ENCODE measurements around the gene MTMR3. TPM values are rescaled to one million over a fixed set of nuclear protein-coding genes. Genes with fewer than 3 reads are reported as not detected.

Gene MTMR3
- polyA plus RNA-seq, 2 of the 4 experiments (the other 2 are of a cell fraction), result 7.4 to 18.8 TPM

DNA sequence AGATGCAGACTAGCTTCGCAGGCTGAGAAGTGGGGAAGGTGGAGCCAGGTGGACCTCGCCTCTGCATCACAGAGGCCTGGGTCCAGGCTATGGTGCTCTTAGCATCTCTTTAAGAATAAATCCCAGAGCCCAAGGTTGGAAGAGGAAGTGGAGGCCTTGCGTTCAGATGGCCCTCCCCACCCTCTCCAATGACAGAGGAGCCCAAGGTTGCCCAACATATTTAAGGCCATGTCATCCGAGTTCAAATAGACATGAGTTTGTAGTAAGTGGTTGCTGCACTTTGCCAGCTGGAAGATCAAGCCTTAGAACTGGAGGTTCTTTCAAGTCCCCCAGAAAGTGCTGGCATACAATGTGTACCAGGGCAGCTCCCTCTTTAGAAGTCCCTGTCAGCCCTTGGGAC is 150.2 kb downstream of the MTMR3 start:
- no peak for FAIRE-seq
- Histone ChIP-seq H3K4me1 (peaks cover under 1% of the 10 kb centered on the region; the same call in 1 of the 3 replicates), H3K27ac (no peak overlapping the region), H3K4me3 (no peak overlapping the region), H3K4me2 (no peak overlapping the region), H3K9me3 (no peaks in the 10 kb centered on the region)
- no peak for ATAC-seq
- POLR2A ChIA-PET, result no interaction called here
- 90% methylated on average over 4 of the region's 4 CpGs for WGBS (ENCODE audit: missing lambda C conversion rate)
- no peak for DNase-seq (ENCODE audit: low read depth in 1 of 2, low spot score in 1 of 2)
- CTCF ChIA-PET, result no interaction called here
- TF ChIP-seq, protein P1, sequence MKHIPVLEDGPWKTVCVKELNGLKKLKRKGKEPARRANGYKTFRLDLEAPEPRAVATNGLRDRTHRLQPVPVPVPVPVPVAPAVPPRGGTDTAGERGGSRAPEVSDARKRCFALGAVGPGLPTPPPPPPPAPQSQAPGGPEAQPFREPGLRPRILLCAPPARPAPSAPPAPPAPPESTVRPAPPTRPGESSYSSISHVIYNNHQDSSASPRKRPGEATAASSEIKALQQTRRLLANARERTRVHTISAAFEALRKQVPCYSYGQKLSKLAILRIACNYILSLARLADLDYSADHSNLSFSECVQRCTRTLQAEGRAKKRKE (CRISPR knock-in tag; IDR thresholded peaks at IDR 0.05; ENCODE audit: low read depth), result no peak
- TF ChIP-seq KDM5A (IDR thresholded peaks at IDR 0.05), result no peak
- TF ChIP-seq SMC3 (IDR thresholded peaks at IDR 0.05), result no peak
- TF ChIP-seq GATA3 (IDR thresholded peaks at IDR 0.05; ENCODE audit: borderline replicate concordance), result no peak
- TF ChIP-seq FOXS1 (CRISPR knock-in tag; IDR thresholded peaks at IDR 0.05), result no peak
- no peak for TF ChIP-seq ZFP36 (IDR thresholded peaks at IDR 0.05; ENCODE audit: borderline replicate concordance, partially characterized antibody)

DNA sequence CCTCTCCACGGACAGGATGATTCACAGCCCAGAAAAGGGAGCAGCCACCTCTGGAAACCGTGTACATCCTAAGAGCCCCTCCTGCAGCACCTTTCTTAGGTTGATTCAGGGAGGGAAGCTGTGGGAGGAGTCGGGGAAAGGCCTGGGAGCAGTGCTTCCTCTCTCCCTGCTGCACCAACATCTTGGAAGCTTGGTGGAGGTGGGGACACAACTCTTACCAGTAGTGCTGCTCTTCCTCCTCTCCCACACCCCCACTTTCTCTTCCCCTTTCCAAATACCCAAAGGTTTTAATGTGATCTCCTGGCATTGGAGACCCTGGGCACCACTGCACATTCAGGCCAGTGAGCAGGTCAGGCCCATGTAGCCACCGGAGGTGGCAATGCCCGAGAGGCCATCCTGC is 150.9 kb downstream of the MTMR3 start:
- TF ChIP-seq CHD4 (IDR thresholded peaks at IDR 0.05; ENCODE audit: borderline replicate concordance) (no peak), FOSB (CRISPR knock-in tag; IDR thresholded peaks at IDR 0.05) (no peak), CBX8 (IDR thresholded peaks at IDR 0.05) (no peak)
- TF ChIP-seq, protein P2, sequence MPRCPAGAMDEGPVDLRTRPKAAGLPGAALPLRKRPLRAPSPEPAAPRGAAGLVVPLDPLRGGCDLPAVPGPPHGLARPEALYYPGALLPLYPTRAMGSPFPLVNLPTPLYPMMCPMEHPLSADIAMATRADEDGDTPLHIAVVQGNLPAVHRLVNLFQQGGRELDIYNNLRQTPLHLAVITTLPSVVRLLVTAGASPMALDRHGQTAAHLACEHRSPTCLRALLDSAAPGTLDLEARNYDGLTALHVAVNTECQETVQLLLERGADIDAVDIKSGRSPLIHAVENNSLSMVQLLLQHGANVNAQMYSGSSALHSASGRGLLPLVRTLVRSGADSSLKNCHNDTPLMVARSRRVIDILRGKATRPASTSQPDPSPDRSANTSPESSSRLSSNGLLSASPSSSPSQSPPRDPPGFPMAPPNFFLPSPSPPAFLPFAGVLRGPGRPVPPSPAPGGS (IDR thresholded peaks at IDR 0.05), result no peak
- ChIA-PET CTCF (interaction anchor here (0.6 to 1.4 kb wide), 2 partner anchors 28 to 29 kb away, joined by 3 read pairs; no protein-coding TSS in a partner anchor), POLR2A (no interaction called here)
- Histone ChIP-seq H3K4me2 (no peak overlapping the region), H3K4me3 (no peak overlapping the region), H3K4me1 (peaks cover 7% of the 10 kb centered on the region; the same call in 2 of the 3 replicates), H3K27ac (no peak overlapping the region), H3K9me3 (no peaks in the 10 kb centered on the region)
- FAIRE-seq, result no peak
- no peak for ATAC-seq
- WGBS (ENCODE audit: missing lambda C conversion rate), result 53% methylated on average over 3 of the region's 5 CpGs
- DNase-seq (ENCODE audit: low read depth in 1 of 2, low spot score in 1 of 2), result no peak

DNA sequence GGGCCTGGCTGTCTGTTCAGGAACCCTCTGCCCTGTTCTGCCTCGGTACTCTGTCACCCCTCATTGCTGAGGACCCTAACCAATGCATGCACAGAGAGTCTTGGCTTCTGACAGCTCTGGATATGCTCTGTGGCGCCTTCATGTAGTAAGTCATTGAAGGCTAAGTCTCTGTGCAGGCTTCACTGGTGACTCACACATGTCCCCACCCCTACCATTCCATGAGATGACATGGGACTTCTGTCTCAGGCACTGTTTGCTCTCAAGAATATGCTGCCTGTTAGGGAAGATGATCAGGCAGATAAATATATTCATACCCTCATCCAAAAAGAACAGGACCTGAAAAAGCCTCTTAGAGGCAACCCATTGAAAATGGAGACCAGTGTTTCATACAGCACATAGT is 153.7 kb downstream of the MTMR3 start:
- 66% methylated on average over 2 of the region's 2 CpGs for WGBS (ENCODE audit: missing lambda C conversion rate)
- ChIA-PET POLR2A (no interaction called here), CTCF (interaction anchor here (1.6 kb wide), 1 partner anchor 32 kb away, joined by 5 read pairs; no protein-coding TSS in a partner anchor)
- no peak for TF ChIP-seq SMC3 (IDR thresholded peaks at IDR 0.05)
- TF ChIP-seq TFCP2L1 (CRISPR knock-in tag; IDR thresholded peaks at IDR 0.05), result no peak
- TF ChIP-seq CBX2 (IDR thresholded peaks at IDR 0.05; ENCODE audit: borderline replicate concordance, low read depth), result no peak
- no peak for TF ChIP-seq PHF8 (IDR thresholded peaks at IDR 0.05; ENCODE audit: borderline replicate concordance, low read depth)
- TF ChIP-seq MYC (IDR thresholded peaks at IDR 0.05; ENCODE audit: borderline replicate concordance, low read length), result no peak
- H3K4me3 ChIP-seq, result no peak overlapping the region
- no peak overlapping the region for H3K27ac ChIP-seq
- no peaks in the 10 kb centered on the region for H3K9me3 ChIP-seq
- FAIRE-seq (no peak), DNase-seq (ENCODE audit: low read depth in 1 of 2, low spot score in 1 of 2) (peak in 1 of 2 experiments; percentile 16), ATAC-seq (no peak; a peak in 1 of 6 replicates)
- H3K4me2 ChIP-seq, result no peak overlapping the region
- H3K4me1 ChIP-seq, result peaks cover 7% of the 10 kb centered on the region; the same call in 2 of the 3 replicates

DNA sequence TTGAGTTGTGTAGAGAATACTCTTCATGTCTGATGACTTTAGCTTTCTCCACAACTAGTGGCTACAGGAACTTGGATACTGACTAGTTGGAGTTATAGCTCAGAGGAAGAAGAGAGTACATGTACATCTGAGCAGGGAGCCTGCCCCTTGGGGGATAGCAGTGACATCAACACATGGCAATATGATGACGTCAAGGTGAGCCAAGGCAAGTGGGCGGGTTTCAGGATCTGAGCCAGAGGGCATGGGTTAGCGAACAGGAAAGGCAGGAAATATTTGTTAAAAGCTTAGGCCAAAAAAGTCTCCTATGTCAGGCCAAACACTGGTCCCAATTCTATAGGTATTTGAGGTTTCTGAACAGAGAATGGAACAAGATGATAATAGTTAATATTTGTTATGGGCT is 155.2 kb downstream of the MTMR3 start:
- H3K27ac ChIP-seq, result no peak overlapping the region
- WGBS (ENCODE audit: missing lambda C conversion rate), result 51% methylated on average over 3 of the region's 3 CpGs
- ChIA-PET POLR2A (no interaction called here), CTCF (no interaction called here)
- no peak overlapping the region for H3K4me2 ChIP-seq
- FAIRE-seq (no peak), DNase-seq (ENCODE audit: low read depth in 1 of 2, low spot score in 1 of 2) (peak in 1 of 2 experiments; percentile 38), ATAC-seq (no peak; a peak in 1 of 6 replicates)
- H3K4me1 ChIP-seq, result peaks cover 7% of the 10 kb centered on the region; the same call in 2 of the 3 replicates
- no peaks in the 10 kb centered on the region for H3K9me3 ChIP-seq
- H3K4me3 ChIP-seq, result no peak overlapping the region
- no peak for TF ChIP-seq HOXB13 (CRISPR knock-in tag; IDR thresholded peaks at IDR 0.05; ENCODE audit: low read depth)
- TF ChIP-seq, protein P3, sequence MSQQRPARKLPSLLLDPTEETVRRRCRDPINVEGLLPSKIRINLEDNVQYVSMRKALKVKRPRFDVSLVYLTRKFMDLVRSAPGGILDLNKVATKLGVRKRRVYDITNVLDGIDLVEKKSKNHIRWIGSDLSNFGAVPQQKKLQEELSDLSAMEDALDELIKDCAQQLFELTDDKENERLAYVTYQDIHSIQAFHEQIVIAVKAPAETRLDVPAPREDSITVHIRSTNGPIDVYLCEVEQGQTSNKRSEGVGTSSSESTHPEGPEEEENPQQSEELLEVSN (IDR thresholded peaks at IDR 0.05; ENCODE audit: borderline replicate concordance, low read depth), result no peak

Data from A549 (cell line).